GM18520 (cell line): ENCODE data around the gene CFAP141.
"Not testable (repeated sequence)": the region's sequence is repeated elsewhere in the genome, so short reads cannot be mapped to it uniquely, and the experiment has no call there.

Source experiments
- ATAC-seq: cut with Tn5 transposase; IDR thresholded peaks from one replicate; pipeline ENCODE4 v1.9.1; 2021; ENCODE audit not compliant: unreplicated experiment

CFAP141 gene

GRCh38 chr1:154206196-154206595 lies at the start of gene CFAP141:
Gene CFAP141, minus strand, starts transcription at chr1:154206333. Its CDS starts 26 bp downstream, at chr1:154206307.
- no peak for ATAC-seq

- no peak for ATAC-seq
Measured at GRCh38 chr1:154253671-154254070, 47.5 kb upstream of the CFAP141 start.

GRCh38 chr1:154241703-154242351 lies 35.7 kb upstream of the CFAP141 start:
- no peak for ATAC-seq

GRCh38 chr1:154240294-154240833 lies 34.2 kb upstream of the CFAP141 start:
- no peak for ATAC-seq

- no peak for ATAC-seq
Measured at GRCh38 chr1:154239491-154239890, 33.4 kb upstream of the CFAP141 start.

- ATAC-seq, result no peak
Measured at GRCh38 chr1:154237880-154238506, 31.9 kb upstream of the CFAP141 start.

- ATAC-seq, result no peak
Measured at GRCh38 chr1:154237435-154237834, 31.3 kb upstream of the CFAP141 start.

GRCh38 chr1:154236855-154237254 lies 30.7 kb upstream of the CFAP141 start:
- ATAC-seq, result no peak

GRCh38 chr1:154233127-154233526 lies 27.0 kb upstream of the CFAP141 start:
- not testable (repeated sequence) for ATAC-seq

- not testable (repeated sequence) for ATAC-seq
Measured at GRCh38 chr1:154231112-154231511, 25.0 kb upstream of the CFAP141 start.

- no peak for ATAC-seq
Measured at GRCh38 chr1:154225370-154225769, 19.2 kb upstream of the CFAP141 start.

GRCh38 chr1:154223621-154224020 lies 17.5 kb upstream of the CFAP141 start:
- ATAC-seq, result no peak

GRCh38 chr1:154222918-154223317 lies 16.8 kb upstream of the CFAP141 start:
- ATAC-seq, result no peak

GRCh38 chr1:154222518-154222917 lies 16.4 kb upstream of the CFAP141 start:
- ATAC-seq, result no peak

- ATAC-seq, result no peak
Measured at GRCh38 chr1:154221278-154222001, 15.3 kb upstream of the CFAP141 start.

GRCh38 chr1:154220970-154221277 lies 14.8 kb upstream of the CFAP141 start:
- no peak for ATAC-seq

- ATAC-seq, result peak; percentile 95
Measured at GRCh38 chr1:154220071-154220969, 14.2 kb upstream of the CFAP141 start, which contains the start of gene UBAP2L. Gene UBAP2L, plus strand, starts transcription at chr1:154220955. Its CDS starts 4,169 bp downstream, at chr1:154225124.

GRCh38 chr1:154219541-154219940 lies 13.4 kb upstream of the CFAP141 start:
- ATAC-seq, result no peak

- no peak for ATAC-seq
Measured at GRCh38 chr1:154218545-154218944, 12.4 kb upstream of the CFAP141 start.

GRCh38 chr1:154213274-154213673 lies 7.1 kb upstream of the CFAP141 start:
- ATAC-seq, result no peak

GRCh38 chr1:154212083-154212482 lies 6.0 kb upstream of the CFAP141 start:
- no peak for ATAC-seq
